NOMO-1 treated with DMSO at 0.1 percent for 48 hours (cell line): ENCODE results near the gene G6PD.

Experiments
- DNase-seq: peaks from one replicate; lab custom pipeline; 2025; ENCODE audit not compliant: unreplicated experiment; lab: John Stamatoyannopoulos, UW

G6PD gene

DNA sequence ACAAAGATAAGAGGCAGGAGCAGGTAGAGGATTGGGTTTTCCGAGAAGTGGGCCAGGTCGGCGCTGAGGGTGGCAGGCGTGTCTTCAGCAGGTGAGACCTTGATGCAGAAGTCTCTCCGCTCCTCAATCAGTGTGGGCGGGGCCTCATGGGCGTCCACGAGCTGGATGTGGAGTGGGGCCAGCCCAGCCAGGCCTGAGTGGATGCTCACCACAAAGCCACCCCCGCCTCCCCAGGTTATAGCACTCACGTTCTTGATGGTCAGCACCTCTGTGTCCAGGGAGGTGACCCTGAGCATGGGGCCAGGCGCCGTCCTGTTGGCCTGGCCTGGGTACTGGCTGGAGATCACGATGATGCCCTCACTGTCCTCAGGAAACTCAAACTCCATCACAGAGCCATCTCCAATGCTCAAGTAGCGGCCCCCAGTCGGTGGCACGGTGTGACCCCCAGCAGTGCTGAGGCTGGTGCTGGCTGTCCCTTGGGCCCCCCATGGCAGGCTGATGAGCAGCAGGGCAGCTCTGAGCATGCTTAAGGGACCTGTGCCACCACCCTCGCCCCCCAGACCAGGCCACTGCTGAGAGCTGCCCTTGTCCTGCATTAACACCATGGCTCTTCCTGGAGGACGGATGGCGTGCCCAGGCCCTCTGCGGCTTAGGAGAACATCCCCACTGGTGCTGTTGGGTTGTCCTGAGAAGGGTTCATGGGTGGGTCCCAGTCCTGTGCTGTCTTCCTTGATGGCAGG, 58.1 kb downstream of the G6PD start:
- DNase-seq: no peak

DNA sequence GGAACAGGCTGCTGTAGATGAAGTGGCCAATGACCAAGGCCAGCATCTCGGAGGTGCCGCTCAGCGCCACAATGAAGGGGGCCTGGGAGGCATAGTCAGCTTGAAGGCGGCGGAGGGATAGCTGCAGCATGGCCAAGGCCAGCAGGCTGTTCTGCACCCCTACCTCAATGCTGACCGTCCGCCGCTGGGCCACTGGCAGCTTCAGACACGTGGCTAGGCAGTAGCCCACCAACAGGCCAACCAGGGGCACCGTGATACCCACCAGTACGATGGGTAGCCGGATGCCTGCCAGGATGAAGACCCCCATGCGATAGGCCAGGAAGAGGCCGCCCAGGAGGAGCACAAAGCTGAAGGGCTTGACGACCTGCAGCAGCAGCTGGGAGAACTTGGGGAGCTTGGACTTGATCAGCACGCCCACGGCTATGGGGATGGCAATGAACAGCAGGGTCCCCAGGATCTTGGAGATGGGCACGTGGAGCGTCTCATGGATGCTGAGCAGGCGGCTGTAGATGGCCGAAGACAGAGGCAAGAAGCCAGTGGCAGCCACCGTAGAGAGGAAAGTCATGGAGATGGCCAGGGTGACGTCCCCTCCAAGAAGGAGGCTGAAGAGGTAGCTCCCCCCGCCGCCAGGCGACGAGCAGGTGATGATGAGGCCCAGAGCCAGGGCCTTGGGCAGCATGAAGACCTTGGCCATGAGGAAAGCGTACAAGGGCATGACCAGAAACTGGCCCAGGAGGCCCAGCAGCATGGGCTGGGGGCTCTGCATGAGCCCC, 58.9 kb downstream of the G6PD start:
- DNase-seq: no peak

- DNase-seq: no peak
Observed at GRCh38 chrX:154486396-154487207, 60.0 kb downstream of the G6PD start, which contains the start of gene UBL4A. Gene UBL4A (minus strand): TSS chrX:154486615. CDS start chrX:154486584, 31 bp downstream.

DNA sequence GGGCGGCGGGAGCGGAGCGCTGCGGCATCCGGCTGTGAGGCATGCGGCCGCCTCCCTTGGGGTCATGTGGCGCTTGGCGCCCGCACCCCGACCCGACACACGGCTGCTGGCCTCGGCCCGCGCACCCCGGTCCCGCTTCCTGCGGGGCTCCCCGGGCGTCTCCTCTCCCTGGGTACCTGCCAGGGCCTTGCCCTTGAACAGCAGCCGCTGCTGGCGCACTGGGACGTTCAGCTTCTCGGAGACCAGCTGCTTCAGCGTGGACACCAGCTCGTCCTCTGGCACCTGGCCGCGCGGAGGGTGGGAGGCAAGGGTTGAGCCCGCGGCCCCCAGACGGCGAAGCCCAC, 60.6 kb downstream of the G6PD start:
- no peak for DNase-seq

- DNase-seq: no peak
Observed at GRCh38 chrX:154485150-154486051, 61.2 kb downstream of the G6PD start.

GRCh38 chrX:154484255-154485149, 62.1 kb downstream of the G6PD start:
- DNase-seq: no peak

DNA sequence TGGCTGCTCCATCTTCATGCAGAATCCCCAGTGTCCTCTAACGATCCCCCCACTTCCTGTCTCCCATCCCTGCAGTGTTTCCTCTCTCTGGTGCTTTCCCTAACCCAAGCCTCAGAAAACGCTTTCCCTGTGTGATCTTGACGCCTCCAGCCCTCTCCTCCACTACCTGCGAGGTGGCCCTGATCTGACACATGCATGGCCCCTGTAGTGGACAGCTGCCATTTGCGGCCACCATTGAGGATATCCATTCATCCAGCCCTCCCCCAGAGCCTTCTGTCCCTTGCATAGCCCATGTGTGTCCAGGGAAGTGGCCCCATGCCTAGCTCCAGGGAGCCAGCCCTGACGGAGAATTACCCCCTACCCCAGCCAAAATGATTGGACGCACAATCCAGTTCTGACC, 63.3 kb downstream of the G6PD start:
- DNase-seq: no peak

- DNase-seq: no peak
Observed at GRCh38 chrX:154482786-154483185, 63.9 kb downstream of the G6PD start.

GRCh38 chrX:154481911-154482601, 64.6 kb downstream of the G6PD start:
- no peak for DNase-seq
